Dedifferentiated amniotic fluid mesenchymal stem cell (primary cell): Measurements from ENCODE around the gene GPR17.

ENCODE experiments used
- DNase-seq: peaks from one replicate; pipeline ENCODE4 v3.0.0-alpha.2; 2016; ENCODE audit errors: extremely low spot score

Gene GPR17

GRCh38 chr2:127694986-127695385, 49.0 kb downstream of the GPR17 start:
- DNase-seq: no peak

GRCh38 chr2:127695491-127696472, 49.8 kb downstream of the GPR17 start:
- DNase-seq: peak; percentile 53

GRCh38 chr2:127697482-127698180, 51.7 kb downstream of the GPR17 start:
- no peak for DNase-seq

- DNase-seq: no peak
These were observed 52.8 kb downstream of the GPR17 start for GRCh38 chr2:127698553-127699355.

- DNase-seq: no peak
These were observed 54.7 kb downstream of the GPR17 start for GRCh38 chr2:127700527-127701192.

GRCh38 chr2:127701193-127701650, 55.3 kb downstream of the GPR17 start, which contains the start of gene SFT2D3:
SFT2D3 (plus strand) TSS chr2:127701497; CDS start chr2:127701529, 32 bp downstream.
- peak; percentile 88 for DNase-seq

- peak; percentile 44 for DNase-seq
These were observed 55.9 kb downstream of the GPR17 start for GRCh38 chr2:127701651-127702394.
